Activated CD4-positive, alpha-beta T cell treated with anti-CD3 and anti-CD28 coated beads, Interleukin-2, amount 10 ng/mL, durations not matched to agents 24 days and 14 days (primary cell): Measurements from ENCODE around the gene GPR157. TPM values are rescaled to one million over a fixed set of nuclear protein-coding genes. Genes with fewer than 3 reads are reported as not detected.
"Not testable (repeated sequence)": the region's sequence is repeated elsewhere in the genome, so short reads cannot be mapped to it uniquely, and the experiment has no call there.

Experiments
- DNase-seq: peaks from one replicate; pipeline ENCODE4 v3.0.0; 2022
- H3K27ac Mint-ChIP-seq: one replicate; pipeline ENCODE4 v1.8.0; 2022; ENCODE audit warnings: mild to moderate bottlenecking, mixed read lengths
- H3K27me3 Mint-ChIP-seq: one replicate; pipeline ENCODE4 v1.8.0; 2022; ENCODE audit warnings: mixed read lengths
- H3K36me3 Mint-ChIP-seq: one replicate; pipeline ENCODE4 v1.8.0; 2022; ENCODE audit warnings: low read depth, mild to moderate bottlenecking, mixed read lengths
- H3K4me1 Mint-ChIP-seq: one replicate; pipeline ENCODE4 v1.8.0; 2021; ENCODE audit warnings: mixed read lengths
- H3K4me3 Mint-ChIP-seq: one replicate; pipeline ENCODE4 v1.8.0; 2022; ENCODE audit warnings: mild to moderate bottlenecking, moderate library complexity, mixed read lengths
- H3K9me3 Mint-ChIP-seq: one replicate; pipeline ENCODE4 v1.8.0; 2021; ENCODE audit warnings: mixed read lengths
- intact Hi-C: fragments of 100-400 bp; cut with micrococcal nuclease; formaldehyde crosslinking; loops from one replicate; pipeline ENCODE4 v1.15.1; 2023
- total RNA-seq: library from RNA; stranded (reverse); gene quantifications from 2 replicates; pipeline ENCODE4 v1.2.3, GENCODE V29; 2022

GPR157 gene
- total RNA-seq, 1 donor from 2014 or later, result 4.6 TPM

GRCh38 chr1:9155405-9155804, 26.5 kb upstream of the GPR157 start:
- H3K27ac Mint-ChIP-seq, H3K9me3 Mint-ChIP-seq, DNase-seq, H3K36me3 Mint-ChIP-seq, H3K27me3 Mint-ChIP-seq, H3K4me3 Mint-ChIP-seq, H3K4me1 Mint-ChIP-seq, intact Hi-C loops: not testable (repeated sequence)

GRCh38 chr1:9153152-9153551, 24.2 kb upstream of the GPR157 start:
- H3K4me1 Mint-ChIP-seq, result no peaks in the 10 kb centered on the region

GRCh38 chr1:9152535-9152934, 23.6 kb upstream of the GPR157 start:
- peaks cover 11% of the 10 kb centered on the region for H3K36me3 Mint-ChIP-seq
- no peaks in the 10 kb centered on the region for H3K4me1 Mint-ChIP-seq
- H3K9me3 Mint-ChIP-seq, result no peaks in the 10 kb centered on the region
- no peak for DNase-seq
- H3K4me3 Mint-ChIP-seq, result no peak overlapping the region
- no peaks in the 10 kb centered on the region for H3K27me3 Mint-ChIP-seq
- intact Hi-C loops, result no loop called here
- no peak overlapping the region for H3K27ac Mint-ChIP-seq

More at GRCh38 chr1:9153152-9153551, 24.2 kb upstream of the GPR157 start:
- Mint-ChIP-seq H3K27ac (no peak overlapping the region), H3K9me3 (no peaks in the 10 kb centered on the region), H3K36me3 (peaks cover 11% of the 10 kb centered on the region), H3K27me3 (no peaks in the 10 kb centered on the region), H3K4me3 (no peak overlapping the region)
- no peak for DNase-seq
- intact Hi-C loops, result no loop called here

DNA sequence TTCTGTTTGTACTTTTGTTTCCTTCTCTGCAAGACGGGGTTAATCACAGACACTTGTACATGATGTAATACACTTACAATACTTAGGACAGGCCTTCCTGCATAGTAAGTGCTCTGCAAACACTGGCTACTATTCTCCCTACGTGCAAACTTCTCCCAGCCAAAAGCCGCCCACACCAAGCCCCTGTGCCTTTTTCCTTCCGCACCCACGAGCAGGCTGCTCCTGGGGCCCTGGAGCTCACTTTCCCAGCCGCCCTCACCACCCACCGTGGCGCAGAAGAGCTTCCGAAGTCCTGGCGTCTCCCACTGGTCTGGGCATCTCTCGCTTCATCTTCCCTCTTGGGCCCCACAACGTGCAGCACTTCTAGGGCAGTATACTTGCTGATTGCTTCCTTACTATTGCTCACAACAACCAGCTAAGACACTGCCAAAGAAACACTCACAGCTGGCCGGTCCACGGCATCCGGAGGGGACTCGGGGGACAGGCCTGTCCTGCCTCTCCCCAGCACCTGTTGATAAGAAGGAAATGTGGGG, 22.5 kb upstream of the GPR157 start:
- Mint-ChIP-seq H3K4me1 (no peaks in the 10 kb centered on the region), H3K4me3 (no peak overlapping the region), H3K27ac (no peak overlapping the region), H3K27me3 (no peaks in the 10 kb centered on the region), H3K9me3 (no peaks in the 10 kb centered on the region), H3K36me3 (peaks cover 9% of the 10 kb centered on the region)
- intact Hi-C loops, result no loop called here
- DNase-seq, result no peak

DNA sequence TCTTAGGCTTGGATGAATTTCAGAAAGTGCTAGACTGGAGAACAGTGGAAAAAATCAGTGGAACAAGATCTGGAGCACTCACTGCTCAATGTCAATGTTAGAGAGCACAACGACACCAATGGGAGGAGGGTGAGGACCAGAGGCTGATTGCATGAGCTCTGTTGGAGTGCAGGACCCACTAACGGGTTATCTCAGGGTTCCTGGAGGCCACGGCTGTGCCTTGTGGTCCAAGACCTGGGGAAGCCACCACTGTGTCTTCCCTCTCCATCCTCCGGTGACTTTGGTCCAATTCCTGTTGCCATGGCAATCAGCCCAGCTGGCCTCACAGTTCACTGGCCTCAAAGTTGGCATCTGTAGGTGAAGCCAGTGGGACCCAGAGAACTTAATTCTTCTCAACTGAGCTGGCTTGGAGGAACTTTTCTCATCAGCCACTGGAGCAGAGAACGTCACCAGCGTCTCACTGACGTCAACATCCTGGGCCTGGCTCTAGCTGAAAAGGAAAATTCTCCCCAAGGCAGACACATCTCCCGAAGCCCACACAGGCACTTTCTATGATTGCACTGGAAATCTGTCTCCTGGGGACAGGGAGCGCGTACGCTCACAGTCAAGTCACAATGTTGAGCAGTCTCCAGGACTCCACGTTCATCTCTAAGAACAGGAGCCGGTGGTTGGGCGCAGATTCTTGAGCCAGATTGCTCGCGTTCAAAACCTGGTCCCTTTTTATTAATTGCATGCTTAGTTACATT, 21.9 kb upstream of the GPR157 start:
- DNase-seq, result no peak
- peaks cover 9% of the 10 kb centered on the region for H3K36me3 Mint-ChIP-seq
- H3K4me3 Mint-ChIP-seq, result no peak overlapping the region
- no peaks in the 10 kb centered on the region for H3K9me3 Mint-ChIP-seq
- H3K27me3 Mint-ChIP-seq, result no peaks in the 10 kb centered on the region
- no peak overlapping the region for H3K27ac Mint-ChIP-seq
- H3K4me1 Mint-ChIP-seq, result no peaks in the 10 kb centered on the region
- intact Hi-C loops, result no loop called here

DNA sequence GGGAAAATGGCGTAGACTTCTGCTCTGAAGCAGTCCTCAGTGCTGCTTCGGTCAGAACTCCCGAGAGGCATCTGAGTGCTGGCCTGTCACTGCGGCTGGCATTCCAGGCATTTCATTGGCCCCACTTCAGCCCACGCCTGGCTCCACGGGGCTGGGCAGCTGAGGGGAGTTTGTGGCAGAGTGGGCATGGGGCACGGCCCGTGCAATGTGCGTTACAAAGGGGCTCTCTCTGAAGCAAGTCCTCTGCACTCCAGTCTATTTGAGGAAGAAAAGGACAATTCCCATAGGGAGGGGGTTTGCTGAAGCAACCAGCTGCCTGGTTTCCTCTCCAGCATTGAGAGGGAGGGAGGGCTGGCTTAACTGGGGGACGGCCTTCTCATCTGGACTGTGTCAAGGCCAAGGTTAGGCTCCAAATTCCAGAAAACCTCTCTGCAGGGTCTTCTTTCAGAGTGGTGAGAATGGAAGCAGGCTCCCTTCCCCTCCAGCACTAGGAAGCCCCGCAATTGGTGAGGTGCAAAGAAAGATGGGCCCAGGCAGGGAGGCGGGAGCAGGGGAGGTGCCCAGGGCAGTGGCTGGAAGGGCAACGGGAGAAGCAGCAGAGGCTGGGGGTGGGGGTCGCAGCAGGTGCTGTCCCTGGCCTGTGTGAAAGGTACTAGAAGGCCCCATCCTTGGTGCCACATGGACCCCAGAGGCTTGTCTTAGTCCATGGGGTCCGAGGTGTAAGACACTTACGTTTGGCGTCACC, 21.1 kb upstream of the GPR157 start:
- intact Hi-C loops, result no loop called here
- H3K4me1 Mint-ChIP-seq, result no peaks in the 10 kb centered on the region
- H3K27me3 Mint-ChIP-seq, result no peaks in the 10 kb centered on the region
- no peaks in the 10 kb centered on the region for H3K9me3 Mint-ChIP-seq
- H3K27ac Mint-ChIP-seq, result no peak overlapping the region
- no peak overlapping the region for H3K4me3 Mint-ChIP-seq
- H3K36me3 Mint-ChIP-seq, result peaks cover 9% of the 10 kb centered on the region
- no peak for DNase-seq

DNA sequence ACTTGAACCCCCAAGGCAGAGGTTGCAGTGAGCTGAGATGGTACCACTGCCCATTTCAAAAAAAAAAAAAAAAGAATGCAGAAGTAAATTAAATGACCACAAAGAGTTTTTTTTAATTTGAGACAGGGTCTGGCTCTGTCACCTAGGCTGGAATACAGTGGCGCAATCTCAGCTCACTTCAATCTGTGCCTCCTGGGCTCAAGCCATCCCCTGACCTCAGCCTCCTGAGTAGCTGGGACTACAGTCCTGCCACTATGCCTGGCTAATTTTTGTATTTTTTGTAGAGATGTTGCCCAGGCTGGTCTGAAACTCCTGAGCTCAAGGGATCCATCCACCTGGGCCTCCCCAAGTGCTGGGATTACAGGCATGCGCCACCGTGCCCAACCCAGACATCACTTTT, 20.2 kb upstream of the GPR157 start:
- DNase-seq, result no peak
- no peak overlapping the region for H3K27ac Mint-ChIP-seq
- H3K4me1 Mint-ChIP-seq, result no peaks in the 10 kb centered on the region
- no peaks in the 10 kb centered on the region for H3K27me3 Mint-ChIP-seq
- no peaks in the 10 kb centered on the region for H3K9me3 Mint-ChIP-seq
- intact Hi-C loops, result no loop called here
- no peak overlapping the region for H3K4me3 Mint-ChIP-seq
- peaks cover 9% of the 10 kb centered on the region for H3K36me3 Mint-ChIP-seq

GRCh38 chr1:9146156-9146555, 17.3 kb upstream of the GPR157 start:
- no peak overlapping the region for H3K4me3 Mint-ChIP-seq
- intact Hi-C loops, result no loop called here
- H3K27ac Mint-ChIP-seq, result no peak overlapping the region
- no peaks in the 10 kb centered on the region for H3K4me1 Mint-ChIP-seq
- peaks cover 7% of the 10 kb centered on the region for H3K36me3 Mint-ChIP-seq
- no peaks in the 10 kb centered on the region for H3K9me3 Mint-ChIP-seq
- no peak for DNase-seq
- peaks cover 1% of the 10 kb centered on the region for H3K27me3 Mint-ChIP-seq

DNA sequence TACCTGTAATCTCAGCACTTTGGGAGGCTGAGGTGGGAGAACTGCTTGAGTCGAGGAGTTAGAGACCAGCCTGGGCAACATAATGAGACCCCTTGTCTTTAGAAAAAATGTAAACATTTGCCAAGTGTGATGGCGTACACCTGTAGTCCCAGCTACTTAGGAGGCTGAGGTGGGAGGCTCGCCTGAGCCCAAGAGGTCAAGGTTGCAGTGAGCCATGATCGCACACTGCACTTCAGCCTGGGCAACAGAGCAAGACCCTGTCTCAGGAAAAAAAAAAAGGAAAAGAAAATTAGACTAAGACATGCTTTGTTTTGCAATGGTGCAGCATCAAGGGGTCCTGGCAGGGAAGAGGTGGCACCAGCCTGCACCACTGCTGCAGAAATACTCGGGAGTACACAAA, 16.8 kb upstream of the GPR157 start:
- no peak overlapping the region for H3K27ac Mint-ChIP-seq
- peaks cover 1% of the 10 kb centered on the region for H3K27me3 Mint-ChIP-seq
- peaks cover 7% of the 10 kb centered on the region for H3K36me3 Mint-ChIP-seq
- no peaks in the 10 kb centered on the region for H3K9me3 Mint-ChIP-seq
- no peak overlapping the region for H3K4me3 Mint-ChIP-seq
- DNase-seq, result no peak
- intact Hi-C loops, result no loop called here
- H3K4me1 Mint-ChIP-seq, result no peaks in the 10 kb centered on the region

GRCh38 chr1:9145021-9145668, 16.2 kb upstream of the GPR157 start:
- H3K4me3 Mint-ChIP-seq, result no peak overlapping the region
- intact Hi-C loops, result no loop called here
- H3K36me3 Mint-ChIP-seq, result peaks cover 4% of the 10 kb centered on the region
- H3K27me3 Mint-ChIP-seq, result peaks cover 1% of the 10 kb centered on the region
- no peaks in the 10 kb centered on the region for H3K4me1 Mint-ChIP-seq
- H3K9me3 Mint-ChIP-seq, result no peaks in the 10 kb centered on the region
- DNase-seq, result no peak
- no peak overlapping the region for H3K27ac Mint-ChIP-seq

GRCh38 chr1:9144494-9144893, 15.6 kb upstream of the GPR157 start:
- H3K4me1 Mint-ChIP-seq, H3K9me3 Mint-ChIP-seq, H3K27ac Mint-ChIP-seq, intact Hi-C loops, H3K27me3 Mint-ChIP-seq, DNase-seq, H3K4me3 Mint-ChIP-seq, H3K36me3 Mint-ChIP-seq: not testable (repeated sequence)

DNA sequence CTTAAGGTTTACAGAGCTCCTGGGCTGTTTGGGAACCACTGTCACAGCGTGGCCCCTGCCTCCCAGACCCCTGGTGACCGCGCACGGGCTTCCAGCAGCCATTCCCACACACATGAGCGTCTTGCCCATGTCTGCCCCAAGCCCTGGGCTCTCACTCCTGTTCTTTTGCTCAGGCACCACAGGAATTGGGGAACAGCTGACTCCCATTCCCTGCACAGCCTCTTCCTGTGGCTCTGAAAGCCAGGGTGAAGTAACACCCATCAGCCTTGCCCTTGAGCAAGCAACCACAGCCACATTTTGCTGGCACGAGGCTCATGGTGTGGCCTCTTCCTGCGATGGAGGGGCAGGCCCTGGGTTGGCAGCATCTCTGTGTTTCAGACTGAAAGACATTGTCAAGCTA, 14.3 kb upstream of the GPR157 start:
- no peak overlapping the region for H3K27ac Mint-ChIP-seq
- intact Hi-C loops, result no loop called here
- no peak for DNase-seq
- no peak overlapping the region for H3K4me3 Mint-ChIP-seq
- peaks cover 1% of the 10 kb centered on the region for H3K27me3 Mint-ChIP-seq
- H3K4me1 Mint-ChIP-seq, result no peaks in the 10 kb centered on the region
- no peaks in the 10 kb centered on the region for H3K36me3 Mint-ChIP-seq
- no peaks in the 10 kb centered on the region for H3K9me3 Mint-ChIP-seq

GRCh38 chr1:9139930-9140329, 11.0 kb upstream of the GPR157 start:
- Mint-ChIP-seq H3K27ac (no peak overlapping the region), H3K9me3 (no peaks in the 10 kb centered on the region), H3K27me3 (peaks cover 11% of the 10 kb centered on the region), H3K4me1 (peaks cover 3% of the 10 kb centered on the region), H3K36me3 (no peaks in the 10 kb centered on the region), H3K4me3 (no peak overlapping the region)
- DNase-seq, result no peak
- intact Hi-C loops, result no loop called here

GRCh38 chr1:9136932-9137331, 8.0 kb upstream of the GPR157 start:
- intact Hi-C loops, result no loop called here
- peaks cover 5% of the 10 kb centered on the region for H3K4me1 Mint-ChIP-seq
- H3K4me3 Mint-ChIP-seq, result no peak overlapping the region
- no peak overlapping the region for H3K27ac Mint-ChIP-seq
- H3K36me3 Mint-ChIP-seq, result no peaks in the 10 kb centered on the region
- DNase-seq, result no peak
- H3K27me3 Mint-ChIP-seq, result peaks cover 18% of the 10 kb centered on the region
- H3K9me3 Mint-ChIP-seq, result no peaks in the 10 kb centered on the region
